GM12892 (cell line): ENCODE measurements around the gene SOBP.

Source experiments
- POLR2A ChIP-seq: IDR thresholded peaks from 2 replicates; pipeline ENCODE4 v1.6.1; 2011; ENCODE audit warnings: low read depth, low read length, control low read depth
- TAF1 ChIP-seq: IDR thresholded peaks from 2 replicates; pipeline ENCODE4 v1.6.1; 2011; ENCODE audit warnings: low read depth, mild to moderate bottlenecking, control low read depth, low read length, borderline replicate concordance

- no peak for TF ChIP-seq POLR2A
- no peak for TF ChIP-seq TAF1
Measured at GRCh38 chr6:107563694-107564588, 74.0 kb downstream of the SOBP start.
